HepG2 (cell line): Measurements from ENCODE around the gene CDH2. TPM values are rescaled to one million over a fixed set of nuclear protein-coding genes. Genes with fewer than 3 reads are reported as not detected.

ENCODE experiments used
- E2F5 ChIP-seq: sonication (generic); formaldehyde crosslinking; conservative IDR thresholded peaks from 2 replicates; pipeline ENCODE4 v1.4.0; 2020; ENCODE audit warnings: missing genetic modification reagents
- ELF1 ChIP-seq: sonication (generic); formaldehyde crosslinking; IDR thresholded peaks from 2 replicates; pipeline ENCODE4 v1.4.0; 2020; ENCODE audit warnings: missing genetic modification reagents
- GFI1 ChIP-seq: sonication (generic); formaldehyde crosslinking; IDR thresholded peaks from 2 replicates; pipeline ENCODE4 v1.5.0; 2020; ENCODE audit warnings: missing genetic modification reagents, mild to moderate bottlenecking, borderline replicate concordance
- HIC2 ChIP-seq: sonication (generic); formaldehyde crosslinking; IDR thresholded peaks from 2 replicates; pipeline ENCODE4 v1.9.0; 2022; ENCODE audit warnings: low read depth, missing genetic modification reagents
- MIER3 ChIP-seq: IDR thresholded peaks from 2 replicates; pipeline ENCODE4 v1.6.1; 2016; ENCODE audit warnings: missing compliant biosample characterization, borderline replicate concordance
- MXD4 ChIP-seq: IDR thresholded peaks from 2 replicates; pipeline ENCODE4 v1.6.1; 2016; ENCODE audit warnings: mild to moderate bottlenecking, missing biosample characterization, missing genetic modification reagents
- NFIB ChIP-seq: sonication (generic); formaldehyde crosslinking; IDR thresholded peaks from 2 replicates; pipeline ENCODE4 v1.9.0; 2021; ENCODE audit warnings: missing genetic modification reagents, mild to moderate bottlenecking, borderline replicate concordance
- NKX3-1 ChIP-seq: sonication (generic); formaldehyde crosslinking; IDR thresholded peaks from 2 replicates; pipeline ENCODE4 v1.5.0; 2020; ENCODE audit warnings: missing genetic modification reagents
- PBX2 ChIP-seq: IDR thresholded peaks from 2 replicates; pipeline ENCODE4 v1.6.1; 2016; ENCODE audit warnings: control low read depth
- PCBP1 ChIP-seq: fragments of 200-400 bp; formaldehyde crosslinking; IDR thresholded peaks from 2 replicates; pipeline ENCODE4 v1.6.1; 2017; ENCODE audit warnings: mild to moderate bottlenecking, low read depth, low read length, borderline replicate concordance
- RFX5 ChIP-seq: IDR thresholded peaks from 2 replicates; pipeline ENCODE4 v1.6.1; 2011; ENCODE audit warnings: low read depth, low read length, improper control_type of control experiment
- STAG1 ChIP-seq: sonication (generic); formaldehyde crosslinking; IDR thresholded peaks from 2 replicates; pipeline ENCODE4 v1.4.0; 2020; ENCODE audit warnings: missing genetic modification reagents
- TFE3 ChIP-seq: IDR thresholded peaks from 2 replicates; pipeline ENCODE4 v1.6.1; 2016
- ZFP36 ChIP-seq: fragments of 150-350 bp; IDR thresholded peaks from 2 replicates; pipeline ENCODE4 v1.6.1; 2018; ENCODE audit warnings: borderline replicate concordance, low read length, low read depth; ENCODE audit not compliant: partially characterized antibody
- ZFP62 ChIP-seq: sonication (generic); formaldehyde crosslinking; IDR thresholded peaks from 2 replicates; pipeline ENCODE4 v1.4.0; 2020; ENCODE audit warnings: missing genetic modification reagents
- ZFP82 ChIP-seq: sonication (generic); formaldehyde crosslinking; IDR thresholded peaks from 2 replicates; pipeline ENCODE4 v1.5.1; 2020; ENCODE audit warnings: mild to moderate bottlenecking, missing genetic modification reagents, borderline replicate concordance
- ZNF205 ChIP-seq: IDR thresholded peaks from 2 replicates; pipeline ENCODE4 v1.6.1; 2018; ENCODE audit warnings: missing biosample characterization, missing genetic modification reagents
- ZNF44 ChIP-seq: sonication (generic); formaldehyde crosslinking; IDR thresholded peaks from 2 replicates; pipeline ENCODE4 v1.5.1; 2020; ENCODE audit warnings: mild to moderate bottlenecking, missing genetic modification reagents
- ZNF468 ChIP-seq: sonication (generic); formaldehyde crosslinking; IDR thresholded peaks from 2 replicates; pipeline ENCODE4 v1.8.0; 2022; ENCODE audit warnings: mild to moderate bottlenecking, moderate library complexity, missing genetic modification reagents
- ZNF615 ChIP-seq: sonication (generic); formaldehyde crosslinking; IDR thresholded peaks from 2 replicates; pipeline ENCODE4 v1.5.0; 2020; ENCODE audit warnings: mild to moderate bottlenecking, missing genetic modification reagents, borderline replicate concordance
- ZNF691 ChIP-seq: sonication (generic); formaldehyde crosslinking; IDR thresholded peaks from 2 replicates; pipeline ENCODE4 v1.4.0; 2020; ENCODE audit warnings: missing genetic modification reagents, low read depth, mild to moderate bottlenecking, borderline replicate concordance
- ZNF761 ChIP-seq: sonication (generic); formaldehyde crosslinking; conservative IDR thresholded peaks from 2 replicates; pipeline ENCODE4 v1.4.0; 2020; ENCODE audit warnings: mild to moderate bottlenecking, missing genetic modification reagents
- polyA plus RNA-seq, 8 experiments: library from polyadenylated mRNA; depleted of rRNA in 3 of 8; stranded (reverse) in 7 of 8; unstranded in 1 of 8; fragments of >200 nt; fragmentation: Illumina TruSeq in 4 of 8; extraction: Trizol in 4 of 8; gene quantifications; 2 replicates each; pipeline versions ENCODE4 v1.2.1 to v1.2.3, GENCODE V29; 2011 to 2016; ENCODE audit warnings: low read depth in 4 of 8, missing spikeins in 1 of 8, mixed read lengths in 1 of 8; ENCODE audit not compliant: insufficient read depth in 1 of 8
- total RNA-seq, 5 experiments: library from RNA; depleted of rRNA; stranded (reverse); fragments of >200 nt; fragmentation: Illumina TruSeq; extraction: Trizol; gene quantifications; 2 replicates each; pipeline ENCODE4 v1.2.3, GENCODE V29; 2016; ENCODE audit warnings: low read depth in 1 of 5

CDH2 gene
- total and polyA plus RNA-seq, 2 of the 13 experiments (the other 11 are each of a cell fraction or from before 2014, with no cell fraction given) = 18.6 to 36.1 TPM

DNA sequence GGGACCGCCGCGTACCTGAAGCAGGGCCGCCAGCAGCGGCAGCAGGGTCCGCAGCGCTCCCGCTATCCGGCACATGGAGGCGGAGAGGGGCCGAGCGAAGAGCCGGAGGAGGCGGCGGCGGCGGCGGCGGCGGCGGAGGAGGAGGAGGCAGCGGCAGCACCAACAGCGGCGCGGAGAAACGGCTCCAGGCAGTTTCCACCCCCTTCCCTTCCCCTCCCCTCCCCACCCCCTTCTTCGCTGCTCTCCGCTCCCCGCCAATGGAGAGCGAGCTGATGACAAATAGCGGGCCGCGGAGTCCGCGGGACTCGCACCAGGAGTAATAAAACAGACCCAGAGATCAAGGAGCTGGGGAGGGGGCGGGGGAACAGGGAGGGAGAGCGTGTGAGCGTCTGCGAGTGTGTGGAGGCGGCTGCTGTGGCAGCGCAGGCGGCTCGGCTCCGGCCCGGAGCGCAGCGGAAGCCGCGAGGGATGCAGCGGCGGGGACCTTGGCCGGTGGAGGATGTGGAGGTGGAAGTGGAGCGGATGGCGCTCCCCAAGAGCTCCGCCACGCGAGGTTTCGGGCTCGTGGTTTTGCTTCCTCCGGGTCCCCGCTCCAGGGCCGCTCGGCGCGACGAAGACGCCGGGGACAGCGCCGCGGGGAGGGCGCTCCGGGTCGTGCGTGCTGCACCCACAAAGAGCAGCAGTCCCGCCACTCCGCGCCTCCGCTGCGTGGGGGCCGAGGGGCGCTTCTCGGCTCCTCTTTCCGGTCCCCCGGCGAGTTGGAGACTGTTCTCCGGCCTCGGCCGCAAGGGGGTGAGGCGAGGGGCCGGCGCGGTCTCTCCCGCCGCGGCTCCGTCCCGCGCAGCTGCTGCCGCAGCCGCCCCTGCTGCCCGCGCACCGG, at the start of gene CDH2 (continued):
- TF ChIP-seq ZFP82 (CRISPR knock-in tag) = no peak
- TF ChIP-seq PCBP1 = 0 out of 2 replicates have a peak, but pooled peaks have one; percentile 20
- TF ChIP-seq MIER3 (CRISPR knock-in tag) = no peak; the same call in 1 of the 2 replicates
- TF ChIP-seq ELF1 = no peak
- TF ChIP-seq NFIB (CRISPR knock-in tag) = no peak
- no peak for TF ChIP-seq MXD4 (CRISPR knock-in tag)
- TF ChIP-seq ZNF761 (CRISPR knock-in tag) = 0 out of 2 replicates have a peak, but pooled peaks have one; percentile 33
- no peak; the same call in 1 of the 2 replicates for TF ChIP-seq GFI1 (CRISPR knock-in tag)
- no peak for TF ChIP-seq RFX5
- no peak for TF ChIP-seq HIC2 (CRISPR knock-in tag)
- TF ChIP-seq ZNF205 (CRISPR knock-in tag) = no peak
- no peak for TF ChIP-seq STAG1 (CRISPR knock-in tag)
- TF ChIP-seq E2F5 (CRISPR knock-in tag) = no peak
- no peak for TF ChIP-seq ZNF615
- TF ChIP-seq PBX2 (CRISPR knock-in tag) = no peak
- TF ChIP-seq ZFP62 = no peak
- no peak for TF ChIP-seq NKX3-1 (CRISPR knock-in tag)
- no peak for TF ChIP-seq ZFP36
- no peak for TF ChIP-seq ZNF44 (CRISPR knock-in tag)
- no peak for TF ChIP-seq ZNF691
- TF ChIP-seq TFE3 (CRISPR knock-in tag) = no peak
- TF ChIP-seq ZNF468 (CRISPR knock-in tag) = no peak
